ENCODE results near the gene FANCD2OS. TPM values are rescaled to one million over a fixed set of nuclear protein-coding genes. Genes with fewer than 3 reads are reported as not detected.
"Not testable (repeated sequence)": the region's sequence is repeated elsewhere in the genome, so short reads cannot be mapped to it uniquely, and the experiment has no call there.

Gene FANCD2OS
- total RNA-seq, 1 donor from 2014 or later, result not detected

DNA sequence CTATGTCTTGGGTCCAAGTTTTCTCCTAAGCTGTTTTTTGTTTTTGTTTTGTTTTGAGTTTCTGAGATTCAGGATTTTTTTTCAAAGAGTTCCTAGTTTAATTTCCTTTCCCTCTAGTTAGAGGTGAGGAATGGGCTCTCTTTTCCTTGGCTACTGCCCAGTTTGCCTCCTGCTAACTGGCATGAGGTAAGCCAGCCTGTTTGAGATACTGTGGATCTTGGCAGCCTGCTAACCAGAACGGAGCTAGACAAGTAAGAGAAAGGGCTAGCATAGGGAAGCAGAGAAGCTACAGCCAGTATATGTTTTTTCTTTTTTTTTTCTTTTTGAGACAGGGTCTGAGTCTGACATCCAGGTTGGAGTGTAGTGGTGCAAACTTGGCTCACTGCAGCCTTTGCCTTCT is 17.3 kb downstream of the FANCD2OS start:
- not testable (repeated sequence) for H3K27me3 Mint-ChIP-seq (ENCODE audit: low read depth, unreplicated experiment); H4K20me1 ChIP-seq (ENCODE audit: insufficient read depth, low read length); H3K27ac Mint-ChIP-seq (ENCODE audit: unreplicated experiment); H3K79me2 ChIP-seq (ENCODE audit: insufficient read depth, low read length); H3K36me3 ChIP-seq (ENCODE audit: insufficient read depth, low read length); DNase-seq (ENCODE audit: low read depth); H3K4me3 ChIP-seq (ENCODE audit: insufficient read depth, low read depth, low read length); H3K27ac ChIP-seq (ENCODE audit: low read depth, low read length); H3K27me3 ChIP-seq (ENCODE audit: insufficient read depth, low read length); H3K9ac ChIP-seq (ENCODE audit: low read length); H3K9me3 ChIP-seq (ENCODE audit: insufficient read depth, low read depth, low read length); H3K36me3 Mint-ChIP-seq (ENCODE audit: low read depth, unreplicated experiment); H2AFZ ChIP-seq (ENCODE audit: low read depth, low read length); H3K4me1 Mint-ChIP-seq (ENCODE audit: low read depth, unreplicated experiment); H3K9me3 Mint-ChIP-seq (ENCODE audit: unreplicated experiment); H3K4me1 ChIP-seq (ENCODE audit: insufficient read depth, low read length); H3K4me3 Mint-ChIP-seq (ENCODE audit: unreplicated experiment); FAIRE-seq; H3K4me2 ChIP-seq (ENCODE audit: low read length)

DNA sequence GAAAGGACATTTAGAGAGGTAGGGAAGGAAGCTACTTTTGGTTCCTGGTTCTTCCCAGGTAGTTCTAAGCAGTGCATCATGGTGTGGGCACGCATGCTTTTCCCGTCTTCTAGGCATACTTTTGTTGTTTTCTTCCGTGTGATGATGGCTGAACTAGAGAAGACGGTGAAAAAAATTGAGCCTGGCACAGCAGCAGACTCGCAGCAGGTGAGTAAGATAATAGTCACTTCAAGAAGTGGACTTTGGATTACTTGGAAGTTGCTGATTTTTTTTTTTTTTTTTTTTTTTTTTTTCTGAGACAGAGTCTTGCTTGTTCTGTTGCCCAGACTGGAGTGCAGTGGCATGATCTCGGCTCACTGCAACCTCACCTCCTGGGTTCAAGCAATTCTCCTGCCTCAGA is 17.9 kb downstream of the FANCD2OS start:
- Mint-ChIP-seq H3K9me3 (ENCODE audit: unreplicated experiment) (no peaks in the 10 kb centered on the region), H3K4me1 (ENCODE audit: low read depth, unreplicated experiment) (no peaks in the 10 kb centered on the region), H3K36me3 (ENCODE audit: low read depth, unreplicated experiment) (no peaks in the 10 kb centered on the region), H3K27ac (ENCODE audit: unreplicated experiment) (no peak overlapping the region), H3K4me3 (ENCODE audit: unreplicated experiment) (no peak overlapping the region), H3K27me3 (ENCODE audit: low read depth, unreplicated experiment) (peaks cover 2% of the 10 kb centered on the region)
- no peak for FAIRE-seq
- TF ChIP-seq EZH2 (IDR thresholded peaks at IDR 0.05; ENCODE audit: insufficient read depth, low read length), result no peak
- TF ChIP-seq, protein P1, sequence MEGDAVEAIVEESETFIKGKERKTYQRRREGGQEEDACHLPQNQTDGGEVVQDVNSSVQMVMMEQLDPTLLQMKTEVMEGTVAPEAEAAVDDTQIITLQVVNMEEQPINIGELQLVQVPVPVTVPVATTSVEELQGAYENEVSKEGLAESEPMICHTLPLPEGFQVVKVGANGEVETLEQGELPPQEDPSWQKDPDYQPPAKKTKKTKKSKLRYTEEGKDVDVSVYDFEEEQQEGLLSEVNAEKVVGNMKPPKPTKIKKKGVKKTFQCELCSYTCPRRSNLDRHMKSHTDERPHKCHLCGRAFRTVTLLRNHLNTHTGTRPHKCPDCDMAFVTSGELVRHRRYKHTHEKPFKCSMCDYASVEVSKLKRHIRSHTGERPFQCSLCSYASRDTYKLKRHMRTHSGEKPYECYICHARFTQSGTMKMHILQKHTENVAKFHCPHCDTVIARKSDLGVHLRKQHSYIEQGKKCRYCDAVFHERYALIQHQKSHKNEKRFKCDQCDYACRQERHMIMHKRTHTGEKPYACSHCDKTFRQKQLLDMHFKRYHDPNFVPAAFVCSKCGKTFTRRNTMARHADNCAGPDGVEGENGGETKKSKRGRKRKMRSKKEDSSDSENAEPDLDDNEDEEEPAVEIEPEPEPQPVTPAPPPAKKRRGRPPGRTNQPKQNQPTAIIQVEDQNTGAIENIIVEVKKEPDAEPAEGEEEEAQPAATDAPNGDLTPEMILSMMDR (IDR thresholded peaks at IDR 0.05; ENCODE audit: insufficient read depth, low read depth, low read length), result no peak
- Histone ChIP-seq H2AFZ (ENCODE audit: low read depth, low read length) (no peak overlapping the region), H3K36me3 (ENCODE audit: insufficient read depth, low read length) (peaks cover 8% of the 10 kb centered on the region), H3K9me3 (ENCODE audit: insufficient read depth, low read depth, low read length) (no peaks in the 10 kb centered on the region), H3K4me1 (ENCODE audit: insufficient read depth, low read length) (no peaks in the 10 kb centered on the region), H3K4me2 (ENCODE audit: low read length) (no peak overlapping the region), H4K20me1 (ENCODE audit: insufficient read depth, low read length) (no peaks in the 10 kb centered on the region), H3K79me2 (ENCODE audit: insufficient read depth, low read length) (no peaks in the 10 kb centered on the region), H3K9ac (ENCODE audit: low read length) (no peak overlapping the region), H3K4me3 (ENCODE audit: insufficient read depth, low read depth, low read length) (no peak overlapping the region), H3K27me3 (ENCODE audit: insufficient read depth, low read length) (no peaks in the 10 kb centered on the region), H3K27ac (ENCODE audit: low read depth, low read length) (no peak overlapping the region)
- DNase-seq (ENCODE audit: low read depth), result no peak

DNA sequence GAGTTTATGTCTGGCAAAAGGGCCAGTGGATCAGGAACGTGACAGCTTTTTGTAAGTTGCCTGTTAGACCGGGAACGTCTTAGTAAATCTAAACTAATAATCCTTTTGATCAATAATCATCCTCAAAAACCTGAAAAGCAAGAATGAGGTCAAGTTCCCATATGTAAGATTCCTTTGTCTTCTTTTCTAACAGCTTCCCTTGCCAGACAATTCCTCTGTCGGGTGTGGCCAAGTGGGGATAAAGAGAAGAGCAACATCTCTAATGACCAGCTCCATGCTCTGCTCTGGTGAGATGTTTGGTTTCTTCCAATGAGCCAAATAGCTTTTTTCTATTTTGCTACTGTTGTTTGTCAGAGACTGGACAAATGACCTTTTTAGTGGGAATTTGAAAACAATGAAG is 19.8 kb downstream of the FANCD2OS start:
- H3K4me1 Mint-ChIP-seq (ENCODE audit: low read depth, unreplicated experiment), result no peaks in the 10 kb centered on the region
- Histone ChIP-seq H3K27me3 (ENCODE audit: insufficient read depth, low read length) (no peaks in the 10 kb centered on the region), H3K36me3 (ENCODE audit: insufficient read depth, low read length) (peaks cover 8% of the 10 kb centered on the region), H2AFZ (ENCODE audit: low read depth, low read length) (no peak overlapping the region), H4K20me1 (ENCODE audit: insufficient read depth, low read length) (no peaks in the 10 kb centered on the region), H3K9me3 (ENCODE audit: insufficient read depth, low read depth, low read length) (no peaks in the 10 kb centered on the region), H3K4me1 (ENCODE audit: insufficient read depth, low read length) (no peaks in the 10 kb centered on the region), H3K9ac (ENCODE audit: low read length) (no peak overlapping the region), H3K27ac (ENCODE audit: low read depth, low read length) (no peak overlapping the region), H3K79me2 (ENCODE audit: insufficient read depth, low read length) (no peaks in the 10 kb centered on the region), H3K4me3 (ENCODE audit: insufficient read depth, low read depth, low read length) (no peak overlapping the region), H3K4me2 (ENCODE audit: low read length) (no peak overlapping the region)
- H3K27ac Mint-ChIP-seq (ENCODE audit: unreplicated experiment), result no peak overlapping the region
- peak; percentile 5 for FAIRE-seq
- no peak for DNase-seq (ENCODE audit: low read depth)
- TF ChIP-seq, protein P1 (IDR thresholded peaks at IDR 0.05; ENCODE audit: insufficient read depth, low read depth, low read length), result no peak
- no peak for TF ChIP-seq EZH2 (IDR thresholded peaks at IDR 0.05; ENCODE audit: insufficient read depth, low read length)
- peaks cover 2% of the 10 kb centered on the region for H3K27me3 Mint-ChIP-seq (ENCODE audit: low read depth, unreplicated experiment)
- no peaks in the 10 kb centered on the region for H3K9me3 Mint-ChIP-seq (ENCODE audit: unreplicated experiment)
- no peaks in the 10 kb centered on the region for H3K36me3 Mint-ChIP-seq (ENCODE audit: low read depth, unreplicated experiment)
- H3K4me3 Mint-ChIP-seq (ENCODE audit: unreplicated experiment), result no peak overlapping the region

Measured in astrocyte (in vitro differentiated cells and primary cell).